B cell (primary cell): Measurements from ENCODE around the gene RBM38. TPM values are rescaled to one million over a fixed set of nuclear protein-coding genes. Genes with fewer than 3 reads are reported as not detected.

Experiments
- ATAC-seq: fragments of 200-7000 bp; cut with Tn5 transposase; one replicate; pipeline ENCODE4 v1.10.0; 2021; ENCODE audit warnings: low read depth, mild to moderate bottlenecking, moderate number of reproducible peaks, moderate library complexity
- CTCF ChIA-PET: fragments of 350-600 bp; sonication (Branson Sonifier 250); formaldehyde crosslinking; loops from one replicate; lab custom pipeline; 2021; ENCODE audit warnings: antibody characterized with exemption, inconsistent platforms; lab: Charles Lee
- POLR2A ChIA-PET: fragments of 350-600 bp; sonication (Branson Sonifier 250); formaldehyde crosslinking; loops from one replicate; lab custom pipeline; 2021; ENCODE audit warnings: antibody characterized with exemption; lab: Charles Lee
- DNase-seq: peaks from one replicate; pipeline ENCODE4 v3.0.0; 2013
- H2AFZ ChIP-seq: 2 replicates; pipeline ENCODE4 v1.6.1; 2012; ENCODE audit warnings: mild to moderate bottlenecking, low read depth, low read length; ENCODE audit not compliant: insufficient read depth, poor library complexity, severe bottlenecking
- H3K27ac ChIP-seq, 2 donors: 1 replicate in 1 of 2; 2 replicates in 1 of 2; pipeline ENCODE4 v1.5.1; 2012 to 2013; ENCODE audit warnings: low read length in 2 of 2, mild to moderate bottlenecking in 2 of 2, moderate library complexity in 1 of 2
- H3K27me3 ChIP-seq, 4 experiments: fragments of 200-600 bp in 1 of 4; sonication (generic) in 1 of 4; replicated peaks in 1 of 4; 1 replicate in 2 of 4; 2 replicates in 2 of 4; pipeline versions ENCODE4 v1.6.1 to v1.7.0; 2013 to 2016; ENCODE audit warnings: low read length in 3 of 4, mild to moderate bottlenecking in 2 of 4, mixed read lengths in 1 of 4, moderate library complexity in 1 of 4; ENCODE audit not compliant: insufficient read depth in 4 of 4, control insufficient read depth in 3 of 4; ENCODE audit errors: control extremely low read depth in 1 of 4
- H3K36me3 ChIP-seq, 2 experiments: replicated peaks in 1 of 2; 1 replicate in 1 of 2; 2 replicates in 1 of 2; pipeline versions ENCODE4 v1.6.1 to v1.7.1; 2013; ENCODE audit warnings: low read length in 1 of 2; ENCODE audit not compliant: insufficient read depth in 2 of 2, control insufficient read depth in 1 of 2; ENCODE audit errors: control extremely low read depth in 1 of 2, extremely low read depth in 1 of 2
- H3K4me1 ChIP-seq, 2 donors: fragments of 200-600 bp in 1 of 2; sonication (generic) in 1 of 2; 1 replicate in 1 of 2; 2 replicates in 1 of 2; pipeline versions ENCODE4 v1.5.1 to v1.6.1; 2013 to 2017; ENCODE audit warnings: low read length in 2 of 2; ENCODE audit not compliant: control insufficient read depth in 2 of 2, insufficient read depth in 2 of 2
- H3K4me2 ChIP-seq: replicated peaks from 2 replicates; pipeline ENCODE3; 2012; ENCODE audit warnings: mild to moderate bottlenecking, low read depth, low read length; ENCODE audit not compliant: poor library complexity, severe bottlenecking
- H3K4me3 ChIP-seq, 5 experiments: fragments of 200-600 bp in 1 of 5; sonication (generic) in 1 of 5; 1 replicate in 3 of 5; 2 replicates in 2 of 5; pipeline versions ENCODE4 v1.5.1 to v1.7.0; 2011 to 2016; ENCODE audit warnings: low read length in 4 of 5, mild to moderate bottlenecking in 4 of 5, low read depth in 2 of 5, control low read depth in 1 of 5, moderate library complexity in 1 of 5; ENCODE audit not compliant: insufficient read depth in 1 of 5; ENCODE audit errors: control extremely low read depth in 1 of 5, extremely low read depth in 1 of 5
- H3K79me2 ChIP-seq: fragments of 200-600 bp; sonication (generic); one replicate; pipeline ENCODE4 v1.6.0; 2016; ENCODE audit warnings: low read length; ENCODE audit not compliant: control insufficient read depth, insufficient read depth
- H3K9ac ChIP-seq: fragments of 200-600 bp; sonication (generic); 2 replicates; pipeline ENCODE4 v1.6.1; 2017; ENCODE audit warnings: mild to moderate bottlenecking, low read length, moderate library complexity
- H3K9me3 ChIP-seq, 3 donors: one replicate each; pipeline versions ENCODE4 v1.6.1 to v1.7.1; 2013; ENCODE audit warnings: low read length in 2 of 3; ENCODE audit not compliant: control insufficient read depth in 2 of 3, insufficient read depth in 1 of 3; ENCODE audit errors: control extremely low read depth in 1 of 3
- H4K20me1 ChIP-seq: 2 replicates; pipeline ENCODE4 v1.6.0; 2012; ENCODE audit warnings: mild to moderate bottlenecking, low read length; ENCODE audit not compliant: insufficient read depth, control insufficient read depth, poor library complexity, severe bottlenecking
- H3K27ac Mint-ChIP-seq: one replicate; pipeline ENCODE4 v1.8.0; 2021; ENCODE audit warnings: mixed read lengths
- H3K27me3 Mint-ChIP-seq: one replicate; pipeline ENCODE4 v1.8.0; 2021; ENCODE audit warnings: mixed read lengths
- H3K4me1 Mint-ChIP-seq: one replicate; pipeline ENCODE4 v1.8.0; 2021; ENCODE audit warnings: mixed read lengths
- H3K4me3 Mint-ChIP-seq: one replicate; pipeline ENCODE4 v1.8.0; 2021; ENCODE audit warnings: mixed read lengths
- H3K9me3 Mint-ChIP-seq: one replicate; pipeline ENCODE4 v1.8.0; 2022; ENCODE audit warnings: mixed read lengths; ENCODE audit not compliant: insufficient read depth
- CTCF ChIP-seq: fragments of 200-600 bp; IDR thresholded peaks from one replicate; pipeline ENCODE4 v1.8.0; 2022; ENCODE audit warnings: antibody characterized with exemption, mild to moderate bottlenecking
- EZH2 ChIP-seq: IDR thresholded peaks from 2 replicates; pipeline ENCODE4 v1.6.1; 2012; ENCODE audit warnings: borderline replicate concordance, low read depth, mild to moderate bottlenecking, moderate library complexity, low read length; ENCODE audit not compliant: insufficient read depth, poor library complexity, severe bottlenecking
- WGBS: methylation state at CpG from one replicate; pipeline ENCODE4 v1.1.5; 2013; ENCODE audit warnings: missing lambda C conversion rate; ENCODE audit not compliant: insufficient coverage; 5-methylcytosine and 5-hydroxymethylcytosine counted together
- intact Hi-C: fragments of 100-400 bp; cut with micrococcal nuclease; formaldehyde crosslinking; loops from one replicate; pipeline ENCODE4 v1.10.0; 2022
- polyA plus RNA-seq: library from polyadenylated mRNA; depleted of rRNA; stranded (reverse); fragments of >200 nt; gene quantifications from 2 replicates; pipeline ENCODE4 v1.2.3, GENCODE V29; 2012
- total RNA-seq, 2 donors: library from RNA; stranded (reverse); fragments of 120-200 nt in 1 of 2; gene quantifications; 1 replicate in 1 of 2; 2 replicates in 1 of 2; pipeline versions ENCODE4 v1.2.3 to v1.2.4, GENCODE V29; 2013 to 2022

The RBM38 gene
- total and polyA plus RNA-seq, 2 donors (not counting 1 experiment from before 2014, with no cell fraction given): 198 to 225 TPM

- H3K4me2 ChIP-seq: no peak overlapping the region
- H3K36me3 ChIP-seq: peaks cover 0 to 85% of the 10 kb centered on the region in 2 experiments
- no peak overlapping the region for H3K27ac ChIP-seq
- H3K9ac ChIP-seq: no peak overlapping the region
- no peak overlapping the region for H3K4me3 Mint-ChIP-seq
- intact Hi-C loops: no loop called here
- H3K9me3 ChIP-seq: no peaks in the 10 kb centered on the region
- no peak overlapping the region for H2AFZ ChIP-seq
- ChIA-PET CTCF (interaction anchor here (1.2 kb wide), 2 partner anchors 125 to 833 kb away, joined by 3 to 4 read pairs; no protein-coding TSS in a partner anchor), POLR2A (no interaction called here)
- WGBS: 82% methylated on average over 12 of the region's 12 CpGs
- peaks cover 5% of the 10 kb centered on the region for H3K4me1 Mint-ChIP-seq
- DNase-seq: no peak
- no peak for TF ChIP-seq EZH2
- no peak for TF ChIP-seq CTCF
- no peaks in the 10 kb centered on the region for H4K20me1 ChIP-seq
- no peaks in the 10 kb centered on the region for H3K27me3 ChIP-seq
- no peaks in the 10 kb centered on the region for H3K4me1 ChIP-seq
- H3K4me3 ChIP-seq: no peak overlapping the region
- H3K79me2 ChIP-seq: no peaks in the 10 kb centered on the region
- H3K27me3 Mint-ChIP-seq: no peaks in the 10 kb centered on the region
- no peaks in the 10 kb centered on the region for H3K9me3 Mint-ChIP-seq
- ATAC-seq: no peak
- H3K27ac Mint-ChIP-seq: no peak overlapping the region
These were observed 16.8 kb upstream of the RBM38 start for GRCh38 chr20:57374343-57374930.

GRCh38 chr20:57374931-57375651, 16.1 kb upstream of the RBM38 start:
- intact Hi-C loops: no loop called here
- no peak overlapping the region for H3K27ac ChIP-seq
- no peaks in the 10 kb centered on the region for H4K20me1 ChIP-seq
- H3K4me1 Mint-ChIP-seq: peaks cover 5% of the 10 kb centered on the region
- WGBS: 96% methylated on average over 12 of the region's 14 CpGs
- no peak overlapping the region for H3K4me2 ChIP-seq
- no peak overlapping the region for H3K4me3 ChIP-seq
- no peak for ATAC-seq
- no peak overlapping the region for H2AFZ ChIP-seq
- H3K9me3 Mint-ChIP-seq: no peaks in the 10 kb centered on the region
- H3K79me2 ChIP-seq: no peaks in the 10 kb centered on the region
- no peak for DNase-seq
- H3K9ac ChIP-seq: no peak overlapping the region
- no peaks in the 10 kb centered on the region for H3K27me3 Mint-ChIP-seq
- no peaks in the 10 kb centered on the region for H3K9me3 ChIP-seq
- no peak for TF ChIP-seq CTCF
- H3K36me3 ChIP-seq: peaks cover 0 to 82% of the 10 kb centered on the region in 2 experiments
- no peaks in the 10 kb centered on the region for H3K4me1 ChIP-seq
- no peaks in the 10 kb centered on the region for H3K27me3 ChIP-seq
- ChIA-PET CTCF (interaction anchor here (0.8 to 1.5 kb wide), 3 partner anchors 121 to 124 kb away, joined by 3 to 6 read pairs (median 4); no protein-coding TSS in a partner anchor), POLR2A (no interaction called here)
- H3K27ac Mint-ChIP-seq: no peak overlapping the region
- H3K4me3 Mint-ChIP-seq: no peak overlapping the region
